ENCODE results near the gene TOLLIP.
A peak's percentile ranks its signal among the peaks of the same experiment; 100 is the strongest.

Gene TOLLIP

GRCh38 chr11:1310772-1311468 is 1.5 kb upstream of the TOLLIP start:
- peak; percentile 54 for DNase-seq (ENCODE audit: low read depth, low spot score)

DNA sequence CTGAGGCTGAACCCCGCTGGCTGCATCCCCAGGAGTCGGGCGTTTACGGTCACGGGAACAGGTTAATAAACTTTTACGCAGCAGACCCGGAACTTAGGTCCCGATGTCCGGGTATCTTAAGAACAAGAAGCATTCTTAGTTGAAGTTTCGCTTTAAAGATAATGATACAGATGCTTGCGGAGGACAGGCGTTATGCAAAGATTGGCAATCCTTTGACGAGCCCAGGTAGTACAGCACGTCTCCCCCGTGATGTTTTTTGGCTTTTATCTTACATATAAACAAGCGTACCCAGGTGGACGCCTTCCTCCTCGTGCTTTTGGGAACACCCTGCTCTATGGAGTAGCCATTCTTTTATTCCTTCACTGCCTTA is 871 bp upstream of the TOLLIP start:
- no peak for DNase-seq (ENCODE audit: low read depth, low spot score)

DNA sequence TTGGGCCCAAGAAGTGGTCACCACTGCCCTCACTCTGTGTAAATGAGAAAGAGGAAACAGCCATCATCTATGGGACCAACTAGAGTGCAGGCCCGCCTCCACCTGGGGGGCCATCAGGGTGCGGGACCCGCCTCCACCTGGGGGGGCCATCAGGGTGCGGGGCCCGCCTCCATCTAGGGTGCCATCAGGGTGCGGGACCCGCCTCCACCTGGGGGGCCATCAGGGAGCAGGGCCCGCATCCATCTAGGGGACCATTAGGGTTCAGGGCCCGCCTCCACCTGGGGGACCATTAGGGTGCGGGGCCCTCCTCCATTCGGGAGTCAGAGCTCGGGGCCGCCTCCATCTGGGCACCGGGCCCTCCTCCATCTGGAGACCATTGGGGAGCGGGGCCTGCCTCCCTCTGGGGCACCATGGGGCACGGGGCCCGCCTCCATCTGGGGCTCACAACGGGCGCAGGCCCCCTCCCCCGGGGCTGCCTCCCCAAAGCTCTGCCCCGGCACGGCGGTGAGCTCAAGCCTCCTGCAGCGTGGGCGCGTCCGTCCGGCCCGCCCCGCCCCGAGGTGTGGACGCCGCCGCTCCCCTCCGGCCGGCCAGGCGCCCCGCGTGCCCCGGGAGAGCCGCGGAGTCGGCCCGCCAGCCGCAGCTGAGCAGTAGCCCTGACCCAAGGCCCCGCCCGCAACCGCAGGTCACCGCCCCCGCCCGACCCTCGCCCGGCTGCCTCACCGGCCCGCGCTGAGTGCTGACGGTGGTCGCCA is 512 bp downstream of the TOLLIP start:
- DNase-seq (ENCODE audit: low read depth, low spot score), result no peak

- DNase-seq (ENCODE audit: low read depth, low spot score), result no peak
Observed at GRCh38 chr11:1307998-1308742, 1.3 kb downstream of the TOLLIP start.

DNA sequence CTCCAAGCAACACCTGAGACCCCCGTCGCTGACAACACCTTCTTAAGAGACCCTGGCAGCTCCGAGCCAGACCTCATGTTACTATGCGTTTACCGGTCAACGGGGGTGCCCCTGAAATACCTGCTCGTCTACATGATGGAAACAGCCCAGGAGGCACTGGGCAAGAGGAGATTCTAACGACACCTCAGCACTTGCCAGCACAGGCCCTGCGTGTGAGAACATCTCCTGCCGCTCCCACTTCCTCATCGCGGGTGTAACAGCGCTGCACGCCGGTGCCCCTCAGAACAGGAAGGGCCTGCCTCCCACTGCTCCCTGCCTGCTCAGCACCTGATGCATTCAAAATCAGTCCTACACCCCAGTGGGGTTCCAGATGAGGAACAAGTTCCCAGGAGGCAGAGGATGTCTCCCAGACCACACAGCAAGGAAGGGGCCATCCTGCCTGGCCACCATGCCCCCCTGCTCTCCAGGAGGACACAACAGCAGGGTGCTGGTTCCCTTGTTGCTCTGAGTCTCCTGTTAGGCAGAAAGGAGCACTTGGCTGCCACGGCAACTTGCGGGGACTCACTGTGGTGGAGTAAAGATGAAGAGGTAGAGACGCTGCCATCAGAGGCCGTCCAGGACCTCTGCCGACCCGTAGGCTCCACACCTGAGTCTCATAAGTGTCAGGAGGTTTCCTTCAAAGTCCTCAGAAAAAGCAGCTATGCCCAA is 2.1 kb downstream of the TOLLIP start:
- no peak for DNase-seq (ENCODE audit: low read depth, low spot score)

DNA sequence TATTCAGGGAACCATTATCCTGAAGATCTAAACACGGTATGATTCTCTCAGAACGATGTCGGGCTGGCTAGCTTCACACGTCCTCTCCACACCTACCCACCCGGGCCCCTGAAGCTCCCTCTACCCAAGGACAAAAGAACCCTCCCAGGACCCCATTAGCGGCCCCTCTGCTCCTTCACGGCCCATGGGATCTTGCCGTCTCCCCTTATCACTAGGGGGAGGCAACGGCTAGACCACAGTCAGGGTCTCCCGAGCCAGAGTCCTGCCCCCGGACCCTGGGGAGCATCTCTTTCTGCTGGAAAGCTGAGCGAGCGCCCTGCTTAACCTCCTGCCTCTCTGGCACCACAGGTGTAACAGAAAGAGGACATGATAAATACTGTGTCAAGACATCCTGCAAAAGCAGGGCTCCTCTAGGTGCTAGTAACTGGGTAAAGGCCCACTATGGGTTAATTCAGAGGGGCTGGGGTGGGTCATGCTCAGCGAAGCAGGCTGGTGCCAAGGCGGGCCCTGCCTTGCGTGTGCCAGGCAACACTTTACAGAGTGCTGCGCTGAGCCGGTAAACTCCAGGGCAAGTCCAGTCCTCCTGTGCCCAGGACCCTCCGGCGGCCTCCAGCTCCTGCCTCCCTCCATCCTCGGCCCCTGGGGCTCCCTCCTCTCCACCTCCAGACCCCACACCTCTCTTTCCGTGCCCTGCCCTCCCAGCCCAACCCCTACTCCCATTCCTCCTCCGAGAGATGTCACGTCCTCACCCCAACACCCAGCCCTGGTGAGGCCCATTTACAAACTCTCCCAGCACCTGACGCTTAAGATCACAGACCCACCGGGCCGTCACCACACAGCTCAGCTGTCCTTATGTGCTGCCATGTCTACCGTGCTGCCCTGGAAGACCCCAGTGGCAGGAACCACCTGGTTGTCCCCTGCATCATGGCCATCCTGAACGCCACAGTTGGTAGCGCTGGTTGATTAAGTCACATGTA is 3.0 kb downstream of the TOLLIP start:
- no peak for DNase-seq (ENCODE audit: low read depth, low spot score)

DNA sequence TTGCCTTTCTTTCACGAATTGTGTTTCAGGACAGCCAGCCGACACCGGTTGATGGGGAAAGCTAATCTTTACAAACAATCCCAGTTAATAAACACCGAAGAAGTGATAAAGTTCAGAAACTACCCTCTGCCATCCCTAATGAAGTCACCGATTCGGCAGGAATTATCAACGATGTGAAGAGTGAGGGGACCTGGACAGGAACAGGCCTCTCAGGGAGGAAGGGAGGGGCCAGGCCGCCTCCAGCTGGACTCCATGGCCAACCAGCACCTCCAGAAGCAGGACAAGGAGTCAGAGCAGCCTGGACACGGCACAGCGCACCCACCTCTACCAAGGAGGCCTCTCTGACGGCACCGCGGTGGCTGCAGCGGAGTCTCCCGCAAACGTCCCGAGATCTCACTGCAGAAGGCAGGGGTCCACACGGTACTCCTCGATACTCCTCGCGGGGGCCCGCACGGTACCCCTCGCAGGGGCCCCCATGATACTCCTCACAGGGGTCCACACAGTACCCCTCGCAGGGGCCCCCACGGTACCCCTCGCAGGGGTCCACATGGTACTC is 3.9 kb downstream of the TOLLIP start:
- no peak for DNase-seq (ENCODE audit: low read depth, low spot score)

DNA sequence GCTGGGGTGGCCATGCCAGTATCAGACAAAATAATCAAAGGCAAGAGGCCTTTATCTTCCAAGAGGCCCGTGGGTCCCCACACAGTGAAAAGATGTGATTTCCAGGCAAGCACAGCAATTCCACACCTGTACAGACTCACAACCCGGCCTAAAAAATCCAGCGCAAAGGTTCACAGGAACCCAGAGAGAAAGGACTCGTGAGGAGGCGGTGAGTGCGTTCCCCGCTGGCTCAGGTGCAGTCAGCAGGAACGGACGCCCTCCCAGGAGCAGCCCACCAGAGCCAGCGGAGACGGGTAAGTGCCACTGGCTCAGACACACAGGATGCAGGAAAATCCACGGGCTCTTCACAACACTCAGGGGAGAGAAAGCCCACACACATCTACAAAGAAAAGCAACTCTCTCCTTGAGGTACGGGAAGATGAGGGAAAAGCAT is 4.4 kb downstream of the TOLLIP start:
- DNase-seq (ENCODE audit: low read depth, low spot score), result no peak

DNA sequence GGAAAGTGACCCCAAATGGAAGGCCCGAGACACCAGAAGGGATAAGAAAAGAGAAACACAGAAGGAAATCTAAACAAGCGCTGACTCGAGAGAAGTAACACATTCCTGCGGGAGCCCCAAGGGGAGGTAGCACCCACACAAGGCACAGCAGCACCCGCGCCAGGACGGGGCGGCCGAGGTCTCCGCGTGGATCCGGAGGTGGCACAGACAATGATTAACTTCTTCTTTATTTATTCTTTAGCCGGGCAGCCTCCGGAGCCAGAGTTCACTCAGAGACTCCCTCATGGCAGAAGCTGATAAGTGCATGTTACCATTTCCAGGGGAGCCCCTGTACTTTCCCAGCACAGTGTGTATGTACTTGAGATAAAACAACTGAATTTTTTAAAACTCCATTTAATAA is 5.1 kb downstream of the TOLLIP start:
- no peak for DNase-seq (ENCODE audit: low read depth, low spot score)

GRCh38 chr11:1303973-1304372 is 5.5 kb downstream of the TOLLIP start:
- no peak for DNase-seq (ENCODE audit: low read depth, low spot score)

DNA sequence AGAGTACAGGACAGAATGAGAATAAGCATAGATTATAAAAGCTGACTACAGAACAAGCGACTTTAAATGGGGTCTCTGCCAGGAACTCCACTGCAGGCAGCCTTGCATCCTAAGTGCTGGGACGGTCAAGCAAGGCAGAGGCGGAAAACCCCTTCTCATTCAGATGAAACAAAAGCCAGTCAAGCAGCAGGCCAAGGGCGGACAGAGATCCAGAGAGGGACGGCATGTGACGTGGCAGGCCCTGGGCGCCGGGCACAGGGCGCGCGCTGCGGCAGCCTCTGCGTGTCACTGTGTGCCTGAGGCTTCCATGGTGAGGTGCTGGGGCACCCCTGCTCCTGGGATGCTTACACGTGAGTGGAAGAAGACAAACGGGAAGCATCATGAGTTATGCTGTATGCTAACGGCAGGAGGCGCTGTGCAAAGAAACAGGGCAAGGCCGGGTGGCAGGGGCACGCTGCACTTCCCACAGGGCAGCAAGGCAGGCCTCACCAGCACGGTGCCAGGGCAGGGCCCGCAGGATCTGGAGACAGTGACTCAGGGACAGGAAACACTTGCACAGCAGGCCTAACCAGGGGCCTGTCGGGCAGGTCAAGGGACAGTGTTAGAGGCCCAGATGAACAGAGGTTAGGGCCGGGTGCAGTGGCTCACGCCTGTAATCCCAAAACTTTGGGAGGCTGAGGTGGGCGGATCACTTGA is 6.2 kb downstream of the TOLLIP start:
- no peak for DNase-seq (ENCODE audit: low read depth, low spot score)

DNA sequence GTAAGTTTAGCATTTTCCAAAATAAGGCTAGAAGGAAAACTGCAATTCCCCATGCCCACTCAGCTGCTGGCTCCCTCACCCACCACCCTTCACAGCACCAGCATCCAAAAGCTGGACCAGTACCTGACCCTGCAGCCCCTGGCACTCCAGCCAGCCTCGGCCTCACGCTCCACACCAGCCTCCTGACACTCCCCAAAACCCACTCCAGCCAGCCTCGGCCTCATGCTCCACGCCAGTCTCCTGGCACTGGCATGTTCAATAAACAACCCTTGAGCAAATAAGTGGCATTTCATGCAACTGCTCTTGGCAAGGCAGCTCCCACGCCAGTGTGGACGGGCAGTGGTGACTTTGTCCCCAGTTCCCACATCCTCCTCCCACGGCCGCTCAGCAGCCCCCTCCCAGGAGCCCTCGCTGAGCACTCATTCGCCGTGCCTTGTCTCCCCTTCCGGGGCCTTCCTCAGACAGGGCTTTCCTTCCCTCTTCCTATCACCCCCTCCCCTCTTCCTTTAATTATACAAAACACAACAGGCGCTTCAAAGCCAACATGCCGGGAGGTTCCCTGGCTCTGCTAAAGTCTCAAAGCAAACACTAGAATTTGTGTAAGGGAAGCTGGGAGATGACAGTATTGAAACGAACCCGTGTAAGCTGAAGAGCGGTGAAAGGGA is 6.8 kb downstream of the TOLLIP start:
- no peak for DNase-seq (ENCODE audit: low read depth, low spot score)

DNA sequence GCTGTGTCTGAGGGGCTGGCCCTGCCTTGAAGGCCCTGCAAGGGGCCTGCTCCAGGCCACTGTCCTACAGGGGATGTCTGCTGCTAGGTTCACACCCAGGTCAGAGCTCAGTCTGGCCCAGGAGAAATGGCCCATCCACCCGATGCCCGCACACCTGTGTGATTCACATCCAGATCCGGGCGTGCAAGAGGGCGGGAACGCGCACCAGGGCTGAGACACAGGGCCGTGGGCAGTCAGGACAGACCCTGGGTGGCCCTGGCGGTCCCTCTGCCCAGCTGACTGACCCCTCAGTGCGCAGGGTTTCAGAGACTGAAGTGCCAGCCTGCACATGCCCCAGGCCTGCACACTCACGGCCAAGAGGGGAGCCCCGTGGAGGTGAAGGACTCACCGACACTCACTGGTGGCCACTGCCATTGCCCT is 7.4 kb downstream of the TOLLIP start:
- no peak for DNase-seq (ENCODE audit: low read depth, low spot score)

- DNase-seq (ENCODE audit: low read depth, low spot score), result no peak
Observed at GRCh38 chr11:1301220-1302000, 8.0 kb downstream of the TOLLIP start.

DNA sequence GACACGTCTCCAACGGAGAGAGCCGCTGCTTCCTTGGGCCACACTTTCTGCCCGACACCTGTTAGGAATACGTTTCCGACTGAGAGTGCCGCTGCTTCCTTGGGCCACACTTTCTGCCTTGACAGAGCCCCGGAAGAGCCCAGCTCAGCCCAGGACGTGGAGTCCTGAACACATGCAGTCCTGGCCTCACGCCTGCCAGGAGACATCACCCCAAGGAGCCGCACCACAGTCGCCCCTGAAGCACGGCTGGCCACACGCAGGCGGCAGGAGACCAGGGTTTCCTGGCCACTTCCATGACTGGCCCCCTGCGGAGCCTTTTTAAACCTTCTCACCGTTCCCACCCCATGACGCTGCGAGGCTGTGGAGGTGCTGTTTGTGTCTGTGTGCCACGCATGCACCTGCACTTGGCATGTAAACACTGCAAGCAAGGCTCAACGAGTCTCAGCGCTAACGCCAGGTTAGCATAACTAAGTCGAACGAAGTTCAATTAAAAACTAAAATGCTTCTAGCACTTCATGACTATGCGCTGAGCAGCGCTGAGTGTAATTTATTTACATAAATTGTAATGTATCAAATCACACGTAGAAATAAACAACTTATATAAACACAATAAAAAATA is 8.8 kb downstream of the TOLLIP start:
- no peak for DNase-seq (ENCODE audit: low read depth, low spot score)

DNA sequence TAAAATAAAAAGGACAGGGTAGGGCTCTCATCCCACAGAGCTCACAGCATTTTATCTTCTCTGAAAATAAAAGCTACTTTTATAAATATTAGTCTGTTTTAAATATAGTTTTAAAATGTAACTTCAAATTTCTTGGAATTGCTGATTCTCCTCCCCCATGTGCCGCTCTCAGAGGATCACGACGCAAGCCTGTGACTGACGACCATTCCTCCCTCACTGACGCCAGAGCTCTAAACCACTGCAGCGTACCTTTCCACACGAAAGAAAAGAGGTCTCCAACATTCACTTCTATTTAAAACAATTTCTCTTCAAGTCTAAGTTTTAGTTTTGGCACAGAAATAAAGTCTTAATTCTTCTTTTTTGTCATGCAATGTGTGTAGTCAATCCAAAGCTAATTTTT is 9.3 kb downstream of the TOLLIP start:
- no peak for DNase-seq (ENCODE audit: low read depth, low spot score)

DNA sequence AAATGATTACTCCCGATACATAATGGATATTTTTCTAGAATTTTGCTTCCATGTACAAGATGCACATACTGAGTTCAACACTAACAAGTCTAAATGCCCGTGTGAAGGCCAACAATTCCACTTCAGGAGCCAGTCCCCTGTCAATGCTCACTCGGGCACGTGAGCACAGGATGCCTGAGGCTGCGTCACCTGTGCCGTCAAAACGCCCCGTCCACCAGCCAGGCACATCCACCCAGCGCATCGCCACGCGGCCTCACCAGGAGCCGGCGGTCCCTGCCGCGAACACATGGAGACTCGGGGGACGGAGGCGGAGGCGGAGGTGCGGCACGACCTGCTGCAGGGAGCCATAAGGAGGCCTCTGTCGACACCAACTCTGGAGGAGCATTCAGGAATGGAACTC is 9.8 kb downstream of the TOLLIP start:
- no peak for DNase-seq (ENCODE audit: low read depth, low spot score)
